GM15510 (cell line): ENCODE measurements around the gene NAV2.

Experiments used
- POLR2A ChIP-seq: IDR thresholded peaks from 3 replicates; pipeline ENCODE4 v1.6.1; 2011; ENCODE audit warnings: borderline replicate concordance; ENCODE audit not compliant: insufficient read length; ENCODE audit errors: extremely low read depth

NAV2 gene

GRCh38 chr11:19769820-19770219, 57.2 kb downstream of the NAV2 start:
- TF ChIP-seq POLR2A: no peak

GRCh38 chr11:19770277-19770676, 57.6 kb downstream of the NAV2 start:
- no peak for TF ChIP-seq POLR2A

- no peak for TF ChIP-seq POLR2A
Measured at GRCh38 chr11:19771463-19771862, 58.8 kb downstream of the NAV2 start.

- no peak for TF ChIP-seq POLR2A
Measured at GRCh38 chr11:19772480-19772879, 59.8 kb downstream of the NAV2 start.

GRCh38 chr11:19774329-19774728, 61.7 kb downstream of the NAV2 start:
- TF ChIP-seq POLR2A: no peak

- TF ChIP-seq POLR2A: no peak
Measured at GRCh38 chr11:19774817-19775580, 62.4 kb downstream of the NAV2 start.

- no peak for TF ChIP-seq POLR2A
Measured at GRCh38 chr11:19775622-19776021, 63.0 kb downstream of the NAV2 start.

GRCh38 chr11:19777039-19777376, 64.4 kb downstream of the NAV2 start:
- no peak for TF ChIP-seq POLR2A

- no peak for TF ChIP-seq POLR2A
Measured at GRCh38 chr11:19777377-19778102, 64.9 kb downstream of the NAV2 start.

- TF ChIP-seq POLR2A: no peak
Measured at GRCh38 chr11:19779740-19780139, 67.1 kb downstream of the NAV2 start.

GRCh38 chr11:19781351-19781750, 68.7 kb downstream of the NAV2 start:
- TF ChIP-seq POLR2A: no peak

GRCh38 chr11:19785265-19785664, 72.6 kb downstream of the NAV2 start:
- no peak for TF ChIP-seq POLR2A

- no peak for TF ChIP-seq POLR2A
Measured at GRCh38 chr11:19786644-19787043, 74.0 kb downstream of the NAV2 start.

GRCh38 chr11:19788435-19788834, 75.8 kb downstream of the NAV2 start:
- no peak for TF ChIP-seq POLR2A

- TF ChIP-seq POLR2A: no peak
Measured at GRCh38 chr11:19789245-19789644, 76.6 kb downstream of the NAV2 start.
